ENCODE data around the gene ADGRD1.
"Not testable (repeated sequence)": the region's sequence is repeated elsewhere in the genome, so short reads cannot be mapped to it uniquely, and the experiment has no call there.

DNA sequence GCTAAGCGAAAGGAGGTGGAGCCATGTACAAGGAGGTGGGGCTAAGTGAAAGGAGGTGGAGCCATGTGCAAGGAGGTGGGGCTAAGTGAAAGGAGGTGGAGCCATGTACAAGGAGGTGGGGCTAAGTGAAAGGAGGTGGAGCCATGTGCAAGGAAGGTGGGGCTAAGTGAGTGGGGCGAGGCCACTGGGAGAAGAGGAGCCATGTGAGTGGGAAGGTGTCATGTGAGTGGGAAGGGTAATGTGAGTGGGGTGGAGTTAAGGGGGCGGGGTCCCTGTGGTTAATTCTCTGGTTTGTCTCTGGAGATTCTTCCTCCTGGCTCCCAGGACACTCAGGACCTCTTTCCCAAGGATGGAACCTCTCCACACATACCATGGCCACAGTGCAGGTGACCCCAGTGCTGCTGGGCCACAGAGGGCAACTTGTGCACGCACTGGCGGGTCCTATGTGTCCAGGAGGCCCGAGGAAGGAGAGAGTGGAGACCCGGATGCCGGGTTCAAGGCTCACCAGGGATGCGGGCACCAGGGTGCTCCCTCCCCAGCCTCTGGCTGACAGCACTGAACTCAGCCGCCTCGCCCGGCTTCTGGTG lies 117.6 kb downstream of the ADGRD1 start:
- not testable (repeated sequence) for TF ChIP-seq POLR2AphosphoS5 (IDR thresholded peaks at IDR 0.05; ENCODE audit: insufficient read depth in 1 of 2, low read depth in 1 of 2); POLR2A (IDR thresholded peaks at IDR 0.05)
- TF ChIP-seq, protein P1, sequence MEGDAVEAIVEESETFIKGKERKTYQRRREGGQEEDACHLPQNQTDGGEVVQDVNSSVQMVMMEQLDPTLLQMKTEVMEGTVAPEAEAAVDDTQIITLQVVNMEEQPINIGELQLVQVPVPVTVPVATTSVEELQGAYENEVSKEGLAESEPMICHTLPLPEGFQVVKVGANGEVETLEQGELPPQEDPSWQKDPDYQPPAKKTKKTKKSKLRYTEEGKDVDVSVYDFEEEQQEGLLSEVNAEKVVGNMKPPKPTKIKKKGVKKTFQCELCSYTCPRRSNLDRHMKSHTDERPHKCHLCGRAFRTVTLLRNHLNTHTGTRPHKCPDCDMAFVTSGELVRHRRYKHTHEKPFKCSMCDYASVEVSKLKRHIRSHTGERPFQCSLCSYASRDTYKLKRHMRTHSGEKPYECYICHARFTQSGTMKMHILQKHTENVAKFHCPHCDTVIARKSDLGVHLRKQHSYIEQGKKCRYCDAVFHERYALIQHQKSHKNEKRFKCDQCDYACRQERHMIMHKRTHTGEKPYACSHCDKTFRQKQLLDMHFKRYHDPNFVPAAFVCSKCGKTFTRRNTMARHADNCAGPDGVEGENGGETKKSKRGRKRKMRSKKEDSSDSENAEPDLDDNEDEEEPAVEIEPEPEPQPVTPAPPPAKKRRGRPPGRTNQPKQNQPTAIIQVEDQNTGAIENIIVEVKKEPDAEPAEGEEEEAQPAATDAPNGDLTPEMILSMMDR (IDR thresholded peaks at IDR 0.05): not testable (repeated sequence)

All from vagina (tissue), 2 donors.